Measurements from ENCODE around the gene VPS26C.

- TF ChIP-seq POLR2AphosphoS5 (IDR thresholded peaks at IDR 0.05; ENCODE audit: control insufficient read depth, insufficient read depth, low read depth, low read length) (no peak), PHF8 (IDR thresholded peaks at IDR 0.05; ENCODE audit: borderline replicate concordance, low read length) (no peak)
These were observed 46.6 kb downstream of the VPS26C start for GRCh38 chr21:37220433-37220980.

All from K562 (cell line).